Lung microvascular endothelial cell (primary cell): Measurements from ENCODE around the gene CALML5. TPM values are rescaled to one million over a fixed set of nuclear protein-coding genes. Genes with fewer than 3 reads are reported as not detected.

Experiments used
- DNase-seq, 2 donors: peaks; one replicate each; pipeline versions ENCODE4 v3.0.0 to v3.0.0-alpha.2; 2010; ENCODE audit warnings: low read depth in 2 of 2
- total RNA-seq: library from RNA; depleted of rRNA; stranded (reverse); fragments of >200 nt; gene quantifications from 2 replicates; pipeline ENCODE4 v1.2.1, GENCODE V29; 2014

The CALML5 gene
- total RNA-seq, 1 donor from 2014 or later: not detected

DNA sequence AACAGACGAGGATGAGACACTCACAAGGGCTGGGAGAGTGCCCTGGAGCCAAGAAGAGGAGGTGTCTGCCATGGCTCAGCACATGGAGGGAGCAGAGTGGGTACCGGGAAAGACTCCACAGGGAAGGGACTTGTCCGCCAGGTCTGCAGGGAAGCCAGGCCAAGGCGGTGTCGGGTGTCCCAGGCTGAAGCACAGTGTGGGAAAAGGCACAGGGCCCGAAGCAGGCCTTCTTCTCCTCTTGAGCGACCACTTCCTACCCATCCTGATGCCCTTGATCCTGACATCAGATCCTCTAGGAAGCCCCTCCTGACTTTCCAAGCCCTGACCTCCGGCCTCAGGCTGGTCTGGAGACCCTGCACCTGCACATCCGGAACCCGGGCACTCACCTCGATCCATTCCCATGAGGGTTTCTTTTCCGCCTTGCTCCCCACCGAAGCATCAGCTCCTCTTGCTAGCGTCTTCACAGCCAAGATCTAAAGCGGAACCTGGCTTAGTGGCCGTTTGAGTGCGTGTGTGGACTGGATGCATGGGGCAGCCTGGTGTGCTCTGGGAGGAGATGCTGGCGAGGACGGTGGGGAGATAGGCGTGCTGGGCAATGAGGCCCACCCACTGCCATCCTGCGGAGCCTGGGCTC lies 33.8 kb upstream of the CALML5 start:
- DNase-seq: no peak

DNA sequence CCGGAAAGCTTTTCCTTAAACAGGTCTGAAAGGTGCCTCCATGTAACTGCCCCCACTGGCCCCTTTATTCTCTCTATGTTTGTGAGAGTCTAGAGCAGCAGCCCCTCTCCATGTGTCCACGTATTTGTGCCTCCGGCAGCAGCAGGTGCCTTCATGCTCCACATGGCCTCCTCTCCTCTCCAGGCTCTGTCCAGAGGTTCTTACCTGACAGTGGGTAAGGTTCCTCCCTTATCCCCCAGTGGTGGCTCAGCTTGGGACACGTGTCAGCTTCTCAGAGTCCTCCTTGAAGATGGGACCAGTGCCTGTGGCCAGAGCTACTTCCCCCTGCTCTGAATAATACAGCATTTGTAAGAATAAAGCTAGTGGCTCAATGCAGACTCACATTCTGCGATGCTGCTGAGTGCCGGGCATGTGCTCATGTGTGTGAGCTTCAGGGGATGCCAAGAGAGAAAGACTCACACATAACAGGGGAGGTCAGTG lies 33.3 kb upstream of the CALML5 start:
- no peak for DNase-seq

DNA sequence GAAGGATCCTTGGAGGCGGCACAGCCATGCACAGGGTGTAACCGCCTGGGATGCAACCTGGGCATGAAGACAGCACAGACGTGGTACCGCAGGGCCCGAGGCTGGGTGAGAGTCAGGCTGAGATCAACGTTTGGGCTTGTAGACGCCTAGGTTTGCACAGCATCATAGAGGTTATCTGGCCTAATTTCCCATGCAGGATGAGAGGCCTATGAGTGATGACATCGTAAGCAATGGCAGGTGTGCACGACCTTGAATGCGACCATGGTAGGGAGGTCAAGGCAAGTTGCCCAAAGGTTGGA lies 32.9 kb upstream of the CALML5 start:
- DNase-seq: no peak

DNA sequence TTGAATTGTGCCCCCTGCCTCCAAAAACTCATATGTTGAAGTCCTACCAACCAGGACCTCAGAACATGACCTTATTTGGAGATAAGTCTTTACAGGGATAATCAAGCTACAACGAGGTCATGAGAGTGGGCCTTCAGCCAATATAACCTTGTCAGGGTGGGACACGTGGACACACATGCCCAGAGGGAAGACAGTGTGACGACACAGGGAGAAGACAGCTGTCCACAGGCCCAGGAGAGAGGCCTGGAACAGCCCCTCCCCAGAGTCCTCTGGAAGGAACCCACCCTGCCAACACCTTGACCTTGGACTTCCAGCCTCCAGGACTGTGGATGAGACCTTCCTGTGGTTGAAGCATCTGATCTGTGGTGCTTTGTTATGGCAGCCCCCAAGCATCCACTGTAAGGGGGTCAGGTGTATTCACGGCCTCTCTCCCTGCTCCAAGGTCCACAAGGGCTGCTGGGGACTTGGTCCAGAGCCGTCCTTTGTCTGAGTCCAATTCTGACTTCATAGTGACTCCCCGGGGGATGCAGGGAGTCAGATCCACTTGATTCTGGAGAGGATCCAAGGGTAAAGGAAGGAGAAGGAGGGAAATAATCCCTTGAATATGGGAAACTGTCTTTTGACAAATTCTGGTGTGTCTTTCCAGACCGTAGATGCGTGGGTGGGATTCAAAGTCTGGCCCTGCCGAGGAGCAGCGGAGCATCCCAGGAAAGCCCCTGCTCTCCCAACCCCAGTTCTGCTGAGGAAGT lies 32.4 kb upstream of the CALML5 start:
- DNase-seq: no peak

DNA sequence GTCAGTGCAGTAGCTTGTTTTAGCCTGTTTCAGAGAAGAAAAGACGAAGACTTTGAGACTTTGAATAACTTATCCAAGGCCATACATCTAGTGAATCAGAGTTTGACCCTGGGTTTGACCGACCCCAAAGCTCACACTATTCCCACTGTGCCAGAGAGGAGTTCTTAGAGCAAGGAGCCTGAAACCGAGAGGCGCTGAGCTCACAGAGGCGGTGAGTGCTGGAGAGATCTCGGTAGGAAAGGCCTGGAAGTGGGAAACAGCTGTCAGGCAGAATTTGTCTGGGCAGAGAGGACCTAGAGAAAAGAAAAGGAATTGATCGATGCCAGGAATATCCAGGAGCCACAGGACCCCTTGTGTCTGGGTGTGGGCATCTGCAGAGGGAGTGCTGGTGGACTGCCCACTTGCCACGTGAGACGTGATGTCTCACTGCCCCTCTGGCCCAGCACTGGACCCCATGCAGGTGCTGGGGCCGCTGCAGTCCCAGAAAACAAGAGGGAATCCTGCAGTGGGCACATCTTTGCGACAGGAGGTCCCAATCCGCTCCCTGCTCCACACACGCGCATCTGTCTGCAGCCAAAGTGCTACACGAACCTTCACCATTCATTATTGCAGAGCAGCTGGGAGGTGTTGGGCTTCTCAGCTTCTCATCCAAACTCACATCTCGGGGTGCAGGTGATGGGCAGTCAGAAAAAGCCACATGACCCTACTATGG lies 31.6 kb upstream of the CALML5 start:
- DNase-seq: no peak

DNA sequence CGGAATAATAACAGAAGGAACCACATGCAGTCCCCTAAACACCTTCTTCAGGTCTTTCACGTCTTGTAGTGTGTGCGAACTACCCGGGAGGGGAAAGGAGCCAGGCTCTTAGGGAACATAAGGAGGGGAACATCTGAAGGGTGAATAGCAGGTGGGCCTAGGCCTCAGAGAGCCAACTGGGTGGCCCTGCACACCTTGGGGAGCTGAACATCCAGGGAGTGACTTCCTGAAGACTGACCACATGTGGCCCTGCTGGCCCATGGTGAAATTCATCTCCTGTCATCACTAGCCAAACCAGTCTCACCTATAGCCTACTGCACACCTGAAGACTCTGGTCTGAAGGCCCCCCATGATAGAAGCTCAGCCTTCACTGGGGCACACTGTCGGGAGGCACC lies 31.0 kb upstream of the CALML5 start:
- DNase-seq: no peak

DNA sequence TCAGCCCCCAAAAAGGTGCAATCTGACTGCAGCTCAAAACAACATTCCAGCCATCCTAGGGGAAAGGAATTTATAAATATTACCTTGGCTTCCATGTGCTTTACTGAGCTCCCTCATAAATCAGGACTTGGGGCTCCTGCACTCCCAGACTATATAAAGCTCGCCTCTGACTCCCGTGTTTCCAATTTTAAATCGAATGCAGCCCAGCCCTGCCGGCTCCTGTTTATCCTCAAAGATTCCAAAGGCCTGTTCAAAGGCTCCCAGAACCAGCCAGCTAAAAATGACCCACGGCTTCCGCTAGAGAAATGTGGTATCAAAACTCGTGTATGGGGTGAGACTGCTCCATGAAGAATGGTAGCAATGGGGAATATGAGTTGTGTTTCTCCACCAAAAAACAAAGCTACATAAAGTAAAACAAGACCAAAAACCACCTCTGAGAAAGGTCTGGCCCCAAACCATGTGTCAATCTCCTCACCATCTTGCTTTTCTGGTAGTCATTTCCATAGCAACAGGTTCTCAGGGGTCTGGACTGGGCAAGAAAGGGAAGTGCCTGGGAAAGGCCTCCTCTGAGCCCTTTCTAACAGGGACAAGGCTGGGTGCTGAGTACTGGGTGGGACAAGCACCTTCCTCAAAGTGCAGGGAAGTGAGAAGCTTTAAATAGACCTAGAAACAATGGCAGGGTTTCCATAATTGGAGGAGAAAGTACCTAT lies 30.5 kb upstream of the CALML5 start:
- no peak for DNase-seq

DNA sequence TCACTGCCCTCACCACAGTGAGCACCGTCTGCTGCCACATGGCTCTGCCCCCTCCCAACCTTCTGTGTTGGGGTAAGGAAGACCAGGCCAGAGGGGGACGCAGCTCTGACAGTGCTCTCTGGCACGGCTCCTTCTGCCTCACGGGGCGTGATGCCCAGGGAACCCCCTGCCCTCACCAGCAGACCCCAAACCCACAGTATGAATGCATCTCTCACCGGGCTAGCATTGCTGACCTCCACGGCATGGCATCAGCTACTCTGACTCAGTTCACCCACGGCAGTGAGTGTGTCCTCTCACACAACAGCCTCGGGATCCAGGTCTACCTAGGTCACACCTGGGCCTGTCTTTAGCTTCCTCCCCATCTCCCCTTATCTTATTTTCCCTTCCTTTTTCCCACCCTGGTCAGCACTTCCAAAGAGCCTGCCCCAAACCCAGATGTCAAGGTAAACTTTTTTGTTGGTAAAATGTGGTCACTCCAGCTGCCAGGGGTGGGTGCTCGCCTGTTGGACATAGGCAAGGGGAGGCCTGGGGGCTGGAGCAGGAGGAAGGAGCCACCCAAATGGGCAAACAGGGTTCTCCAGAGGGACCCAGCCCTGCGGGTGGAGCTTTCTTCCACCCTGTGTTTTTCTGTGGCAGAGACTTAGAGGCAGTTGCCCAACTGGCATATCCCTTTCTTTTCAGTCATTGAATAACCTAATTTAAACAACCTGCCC lies 29.8 kb upstream of the CALML5 start:
- no peak for DNase-seq

DNA sequence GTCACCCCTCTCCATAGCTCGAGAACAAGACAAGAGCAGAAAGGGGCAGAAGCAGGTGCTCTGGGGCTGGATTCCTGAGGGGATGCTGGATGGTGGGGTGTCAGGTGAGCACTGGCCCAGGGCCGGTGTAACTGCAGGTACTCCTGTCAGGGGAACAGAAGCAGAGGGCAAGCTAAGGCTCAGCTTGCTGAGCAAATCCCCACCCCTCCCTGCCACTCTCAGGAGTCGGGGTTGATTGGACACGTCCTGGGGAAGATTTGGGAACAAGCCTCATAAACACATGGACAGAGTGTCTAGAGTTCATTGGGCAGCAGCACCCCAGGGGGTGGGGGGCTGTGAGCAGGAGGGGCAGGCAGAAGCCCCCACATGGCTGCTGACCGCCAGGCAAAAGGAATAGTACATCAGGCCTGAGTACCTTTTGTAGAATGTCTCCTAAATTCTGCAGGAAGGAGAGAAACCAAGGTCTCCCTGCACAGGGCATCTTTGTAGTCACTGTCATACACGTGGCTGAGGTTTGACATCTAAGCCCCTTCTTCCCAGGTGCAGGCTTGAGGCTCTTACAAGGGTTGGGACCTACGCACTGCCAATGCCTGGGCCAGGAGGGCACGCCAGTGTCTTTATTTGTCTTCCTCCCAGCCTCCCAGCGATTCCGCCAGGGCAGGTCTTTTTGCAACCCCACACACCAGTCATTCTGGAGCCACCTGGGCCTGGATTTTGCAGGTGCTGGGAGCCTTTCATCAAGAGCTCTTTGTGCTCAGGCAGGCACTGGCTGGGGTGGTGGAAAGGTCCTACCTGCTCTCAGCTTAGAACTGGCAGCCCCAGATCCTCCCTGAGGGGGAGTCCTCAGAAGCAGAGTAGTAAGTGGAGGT lies 28.2 kb upstream of the CALML5 start:
- no peak for DNase-seq

DNA sequence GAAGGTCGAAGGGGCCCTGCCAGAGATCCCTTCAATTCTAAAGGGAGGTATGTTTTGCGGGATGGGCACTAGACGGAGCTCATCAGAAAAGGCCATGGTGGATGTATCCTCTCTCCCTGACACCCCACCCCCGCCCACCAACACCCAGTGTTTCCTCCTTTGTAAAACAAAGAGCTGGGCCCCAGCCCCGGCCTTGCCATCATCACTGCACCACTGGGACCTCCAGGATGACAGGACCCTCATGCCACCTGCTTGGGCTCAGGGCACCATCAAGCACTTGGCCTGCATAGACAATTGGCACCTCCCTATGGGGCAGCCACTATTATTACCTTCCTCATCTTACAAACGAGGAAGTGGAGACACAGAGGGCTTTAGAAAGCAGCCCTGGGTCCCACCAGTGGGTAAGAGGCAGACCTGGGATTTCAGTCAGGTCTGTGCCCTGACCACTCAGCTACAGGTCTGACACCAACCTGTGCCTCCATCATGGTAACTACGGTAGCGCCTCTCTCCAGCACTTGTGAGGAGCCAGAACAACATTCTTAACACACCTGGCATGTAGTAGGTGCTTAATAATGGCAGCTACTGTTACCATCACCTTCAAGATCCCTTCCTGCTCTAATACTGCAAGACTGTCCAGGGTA lies 27.4 kb upstream of the CALML5 start:
- DNase-seq: no peak

DNA sequence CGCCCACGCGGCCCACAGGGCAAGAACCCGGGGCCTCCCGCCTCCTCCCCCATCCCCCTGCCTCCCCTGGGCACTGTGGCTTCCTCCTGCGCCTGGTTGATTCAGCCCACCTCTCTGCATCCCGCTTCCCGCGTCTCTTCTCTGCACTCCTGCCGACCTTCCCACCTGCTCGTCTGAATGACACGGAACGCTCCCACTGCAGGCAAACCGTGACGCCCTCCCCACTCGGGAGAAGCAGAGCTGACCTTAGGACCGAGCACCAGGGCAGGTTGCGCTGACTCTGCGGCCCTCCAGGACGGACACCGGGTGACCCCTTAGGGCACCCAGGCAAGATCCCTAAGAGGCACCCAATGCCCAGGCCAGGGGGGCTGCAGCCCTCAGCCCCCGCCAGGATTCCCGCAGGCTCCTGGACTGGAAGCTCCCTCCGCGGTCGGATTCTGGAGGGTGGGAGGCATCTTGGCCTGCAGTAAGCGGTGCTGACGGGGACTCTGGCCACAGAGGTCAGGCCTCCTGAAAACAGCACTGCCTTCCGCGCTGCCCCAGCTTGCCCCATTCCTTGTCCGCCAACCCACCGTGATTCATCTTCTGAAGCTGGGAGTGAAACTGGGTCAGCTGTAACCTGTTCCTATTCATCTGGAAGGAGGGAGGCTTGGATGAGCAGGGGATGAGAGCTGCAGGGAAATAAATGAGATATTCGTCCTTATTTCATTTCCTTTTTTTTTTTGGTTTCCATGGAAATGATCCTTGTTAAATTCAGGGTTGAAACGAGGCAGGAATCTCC lies 26.4 kb upstream of the CALML5 start:
- DNase-seq: no peak

DNA sequence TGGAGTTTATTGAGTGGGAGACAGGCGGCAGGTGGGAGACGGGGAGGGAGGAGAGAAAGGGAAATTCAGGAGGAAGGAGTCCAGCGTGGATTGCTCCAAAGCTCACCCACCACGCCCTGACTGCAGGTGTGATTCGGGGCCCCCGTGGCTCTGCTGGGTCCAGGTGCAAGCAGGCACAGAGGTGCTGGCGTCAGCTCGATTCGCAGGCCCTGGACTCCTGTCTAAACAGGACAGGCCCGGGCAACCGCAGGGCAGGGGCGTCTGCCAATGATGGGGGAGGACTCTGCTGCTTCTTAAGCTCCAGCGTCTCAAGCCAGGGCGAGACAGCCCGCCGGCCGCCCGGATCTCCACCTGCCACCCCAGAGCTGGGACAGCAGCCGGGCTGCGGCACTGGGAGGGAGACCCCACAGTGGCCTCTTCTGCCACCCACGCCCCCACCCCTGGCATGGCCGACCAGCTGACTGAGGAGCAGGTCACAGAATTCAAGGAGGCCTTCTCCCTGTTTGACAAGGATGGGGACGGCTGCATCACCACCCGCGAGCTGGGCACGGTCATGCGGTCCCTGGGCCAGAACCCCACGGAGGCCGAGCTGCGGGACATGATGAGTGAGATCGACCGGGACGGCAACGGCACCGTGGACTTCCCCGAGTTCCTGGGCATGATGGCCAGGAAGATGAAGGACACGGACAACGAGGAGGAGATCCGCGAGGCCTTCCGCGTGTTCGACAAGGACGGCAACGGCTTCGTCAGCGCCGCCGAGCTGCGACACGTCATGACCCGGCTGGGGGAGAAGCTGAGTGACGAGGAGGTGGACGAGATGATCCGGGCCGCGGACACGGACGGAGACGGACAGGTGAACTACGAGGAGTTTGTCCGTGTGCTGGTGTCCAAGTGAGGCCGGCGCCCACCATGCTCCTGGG lies 25.5 kb upstream of the CALML5 start, which contains the start of gene CALML3:
CALML3 (plus strand) TSS at position 321 of the 920 bp plus-strand sequence; CDS start at position 446, 125 bp downstream.
- DNase-seq: no peak

DNA sequence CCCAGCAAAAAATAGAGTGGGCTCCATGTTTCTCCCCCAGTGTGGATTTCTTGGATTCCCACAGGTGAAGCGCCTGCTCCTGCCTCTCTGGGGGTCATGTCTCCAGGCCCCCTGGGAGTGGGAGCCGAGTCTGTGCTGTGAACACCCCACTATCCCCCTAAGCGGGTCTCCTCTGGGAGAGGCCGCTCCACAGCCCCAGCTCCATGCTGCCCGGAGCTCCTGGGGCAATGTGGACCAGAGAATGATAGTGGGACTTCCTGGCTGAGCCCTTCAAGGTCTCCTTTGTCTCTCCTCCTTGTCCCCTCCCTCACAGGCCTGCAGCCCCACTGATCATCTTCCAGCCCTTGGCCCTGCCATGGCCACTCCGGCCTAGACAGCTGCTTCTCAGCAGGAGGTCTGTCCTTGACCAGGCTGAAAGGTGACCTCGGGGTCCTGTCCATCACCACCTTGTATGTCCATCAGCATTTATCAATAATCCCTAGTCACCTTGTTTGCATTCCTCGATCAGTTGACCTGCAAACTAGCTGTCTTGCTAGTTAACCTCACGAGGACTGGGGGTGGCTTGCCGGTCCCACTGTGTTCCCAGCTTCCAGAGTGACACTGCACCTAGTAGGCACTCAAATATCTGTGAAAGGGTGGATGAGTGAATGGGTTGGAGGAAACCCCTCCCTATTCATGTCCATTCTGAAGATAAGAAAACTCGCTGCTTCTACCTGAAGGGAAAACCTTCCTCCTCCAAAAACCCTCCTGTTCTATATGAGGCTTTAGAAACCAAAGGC lies 24.6 kb upstream of the CALML5 start:
- DNase-seq: no peak

DNA sequence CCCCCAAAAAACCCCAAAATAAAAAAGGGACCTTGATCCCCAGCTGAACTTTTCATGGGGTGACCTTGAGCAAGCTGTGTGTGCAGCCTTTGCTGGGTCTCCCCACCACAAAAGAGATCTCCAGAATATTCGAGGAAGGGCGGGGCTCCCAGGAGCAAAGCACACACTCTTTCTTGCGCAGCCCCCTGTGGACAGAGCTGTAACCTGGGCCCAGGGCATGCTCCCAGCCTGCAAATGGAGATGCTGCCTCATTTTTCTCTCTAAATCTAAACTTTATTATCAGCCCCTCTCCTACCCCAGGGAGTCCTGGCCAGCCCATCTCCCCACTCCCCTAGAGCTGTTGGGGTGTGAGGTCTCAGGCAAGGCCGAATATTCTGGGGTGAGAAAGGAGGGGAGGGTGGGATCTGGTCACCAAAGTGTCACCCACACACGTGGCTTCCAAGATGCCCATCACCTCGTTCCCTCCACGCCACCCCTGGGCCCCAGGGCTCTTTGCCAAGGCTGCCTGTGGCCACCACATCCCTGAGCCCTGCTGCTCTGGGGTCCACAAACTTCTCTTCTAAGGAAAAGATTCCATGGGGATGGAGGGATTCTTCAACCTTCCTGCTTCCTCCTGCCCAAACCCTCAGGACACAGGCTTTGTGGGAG lies 23.7 kb upstream of the CALML5 start:
- no peak for DNase-seq

DNA sequence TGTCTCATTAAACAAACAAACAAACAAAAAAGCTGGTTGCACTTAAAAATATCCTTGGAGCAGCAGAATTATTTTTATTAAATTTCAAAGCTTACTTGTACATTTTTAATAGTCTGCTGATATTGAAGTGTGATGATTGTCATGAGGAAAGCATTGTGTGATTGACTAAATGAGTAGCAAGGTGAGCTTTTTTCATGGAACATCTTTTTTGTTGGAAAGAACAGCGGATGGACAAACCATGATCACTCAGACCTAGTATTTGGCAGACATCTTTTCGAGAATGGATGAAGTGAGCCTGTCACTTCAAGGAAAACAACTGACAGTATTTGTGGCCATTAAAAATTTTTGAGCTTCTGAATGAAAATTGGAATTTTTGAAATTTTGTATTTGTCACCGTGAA lies 19.7 kb upstream of the CALML5 start:
- DNase-seq: no peak

DNA sequence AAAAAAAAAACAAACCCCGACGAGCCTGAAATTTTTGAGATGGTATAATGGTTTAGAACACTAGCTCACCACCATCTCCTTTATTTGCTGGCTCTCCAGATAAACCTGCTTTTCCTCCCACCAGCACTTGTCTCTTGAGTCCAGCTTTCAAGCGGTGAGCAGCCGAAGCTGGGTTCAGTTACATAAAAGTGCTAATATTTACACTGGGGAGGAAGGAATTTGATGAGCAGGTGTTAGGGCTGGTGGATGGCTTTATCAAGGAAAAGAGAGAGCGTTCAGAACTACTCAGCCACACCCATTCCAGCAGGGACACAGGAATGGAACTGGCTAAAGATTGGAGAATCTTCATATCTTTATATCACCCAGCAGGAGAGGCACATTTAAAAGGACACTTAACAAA lies 18.8 kb upstream of the CALML5 start:
- DNase-seq: no peak

DNA sequence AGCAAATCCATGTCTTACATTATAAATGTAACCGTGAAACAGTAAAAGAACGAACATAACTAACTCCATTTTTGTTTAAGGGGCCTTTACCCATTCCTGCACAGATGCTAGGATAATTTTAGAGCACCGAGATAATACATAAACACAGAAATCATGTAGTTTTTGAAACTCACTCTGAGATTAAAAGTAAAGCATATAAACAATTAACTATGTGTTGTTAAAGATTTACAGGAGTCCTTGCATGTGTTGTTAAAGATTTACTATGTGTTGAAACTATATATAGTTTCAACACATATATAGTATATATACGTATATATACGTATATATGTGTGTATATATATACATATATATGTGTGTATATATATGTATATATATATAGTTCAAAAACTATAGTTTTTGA lies 18.2 kb upstream of the CALML5 start:
- DNase-seq: no peak
